LNCaP clone FGC (cell line): ENCODE data around the gene DCANP1.
"Not testable (repeated sequence)": the region's sequence is repeated elsewhere in the genome, so short reads cannot be mapped to it uniquely, and the experiment has no call there.

ENCODE experiments used
- DNase-seq: peaks from one replicate; pipeline ENCODE4 v3.0.0-alpha.2; 2011; ENCODE audit warnings: low read depth
- H3K4me3 ChIP-seq: 2 replicates; pipeline ENCODE4 v1.5.1; 2011; ENCODE audit warnings: mild to moderate bottlenecking, low read depth, low read length, control low read depth
- TF ChIP-seq, protein P1 (sequence below): IDR thresholded peaks from 2 replicates; pipeline ENCODE4 v1.5.1; 2012; ENCODE audit warnings: mild to moderate bottlenecking; ENCODE audit not compliant: control insufficient read depth, insufficient read depth; ENCODE audit errors: extremely low read depth

DCANP1 gene, protein sequence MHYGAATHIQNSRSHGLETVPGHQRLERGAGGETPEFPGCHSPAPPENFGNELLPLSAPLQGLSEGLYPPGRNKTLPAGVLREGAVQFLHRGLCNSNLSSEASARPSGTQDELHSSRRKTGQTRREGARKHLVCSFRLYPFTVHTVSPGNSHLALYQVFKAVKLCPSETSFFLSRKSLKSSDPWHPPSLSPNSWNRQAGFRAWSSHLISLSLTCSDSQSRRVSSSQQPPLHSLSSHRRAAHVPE

DNA sequence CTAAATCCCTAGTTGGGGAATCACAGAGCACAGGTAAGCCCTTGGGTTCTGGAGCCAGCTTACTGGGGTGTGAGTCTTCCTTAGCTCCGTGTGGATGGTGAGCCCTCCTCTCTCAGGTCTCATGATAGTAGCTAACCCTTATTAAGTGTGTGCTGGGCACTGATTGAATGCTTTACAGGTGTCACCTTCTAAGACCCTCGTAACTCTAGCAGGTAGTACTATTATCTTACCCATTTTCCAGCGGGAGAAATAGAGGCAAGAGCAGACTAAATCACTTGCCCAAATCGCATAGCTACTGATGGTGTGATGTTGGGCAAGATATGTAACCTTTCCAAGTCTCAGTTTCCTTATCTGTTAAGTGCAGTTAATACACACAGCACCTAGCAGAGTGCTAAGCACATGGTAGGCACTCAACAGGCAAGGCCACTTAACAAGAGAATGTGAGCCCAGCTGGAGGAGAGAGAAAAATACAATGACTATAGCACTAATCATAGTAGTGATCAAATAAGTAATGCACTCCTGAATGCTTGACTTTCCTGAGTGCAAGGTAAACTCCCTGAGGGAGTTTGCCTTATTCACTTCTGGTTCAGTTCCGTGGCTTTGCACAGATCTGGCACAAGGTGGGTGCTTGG is at the start of gene DCANP1:
Gene DCANP1, minus strand, starts transcription at position 51 of the 632 bp plus-strand sequence. CDS start 240 bp downstream, outside the sequence.
- DNase-seq, result no peak

DNA sequence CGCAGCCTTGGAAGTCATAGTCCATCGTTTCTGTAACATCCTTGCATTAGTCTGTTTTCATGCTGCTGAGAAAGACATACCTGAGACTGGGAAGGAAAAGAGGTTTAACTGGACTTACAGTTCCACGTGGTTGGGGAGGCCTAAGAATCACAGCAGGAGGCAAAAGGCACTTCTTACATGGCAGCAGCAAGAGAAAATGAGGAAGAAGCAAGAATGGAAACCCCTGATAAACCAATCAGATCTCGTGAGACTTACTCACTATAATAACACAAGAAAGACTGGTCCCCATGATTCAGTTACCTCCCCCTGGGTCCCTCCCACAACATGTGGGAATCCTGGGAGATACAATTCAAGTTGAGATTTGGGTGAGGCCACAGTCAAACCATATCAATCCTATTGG is 48.4 kb upstream of the DCANP1 start:
- not testable (repeated sequence) for H3K4me3 ChIP-seq, DNase-seq

More for the DNA sequence above, at the start of gene DCANP1:
- H3K4me3 ChIP-seq, result no peak within 1 kb of the TSS
- TF ChIP-seq, protein P1, sequence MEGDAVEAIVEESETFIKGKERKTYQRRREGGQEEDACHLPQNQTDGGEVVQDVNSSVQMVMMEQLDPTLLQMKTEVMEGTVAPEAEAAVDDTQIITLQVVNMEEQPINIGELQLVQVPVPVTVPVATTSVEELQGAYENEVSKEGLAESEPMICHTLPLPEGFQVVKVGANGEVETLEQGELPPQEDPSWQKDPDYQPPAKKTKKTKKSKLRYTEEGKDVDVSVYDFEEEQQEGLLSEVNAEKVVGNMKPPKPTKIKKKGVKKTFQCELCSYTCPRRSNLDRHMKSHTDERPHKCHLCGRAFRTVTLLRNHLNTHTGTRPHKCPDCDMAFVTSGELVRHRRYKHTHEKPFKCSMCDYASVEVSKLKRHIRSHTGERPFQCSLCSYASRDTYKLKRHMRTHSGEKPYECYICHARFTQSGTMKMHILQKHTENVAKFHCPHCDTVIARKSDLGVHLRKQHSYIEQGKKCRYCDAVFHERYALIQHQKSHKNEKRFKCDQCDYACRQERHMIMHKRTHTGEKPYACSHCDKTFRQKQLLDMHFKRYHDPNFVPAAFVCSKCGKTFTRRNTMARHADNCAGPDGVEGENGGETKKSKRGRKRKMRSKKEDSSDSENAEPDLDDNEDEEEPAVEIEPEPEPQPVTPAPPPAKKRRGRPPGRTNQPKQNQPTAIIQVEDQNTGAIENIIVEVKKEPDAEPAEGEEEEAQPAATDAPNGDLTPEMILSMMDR, result no peak

DNA sequence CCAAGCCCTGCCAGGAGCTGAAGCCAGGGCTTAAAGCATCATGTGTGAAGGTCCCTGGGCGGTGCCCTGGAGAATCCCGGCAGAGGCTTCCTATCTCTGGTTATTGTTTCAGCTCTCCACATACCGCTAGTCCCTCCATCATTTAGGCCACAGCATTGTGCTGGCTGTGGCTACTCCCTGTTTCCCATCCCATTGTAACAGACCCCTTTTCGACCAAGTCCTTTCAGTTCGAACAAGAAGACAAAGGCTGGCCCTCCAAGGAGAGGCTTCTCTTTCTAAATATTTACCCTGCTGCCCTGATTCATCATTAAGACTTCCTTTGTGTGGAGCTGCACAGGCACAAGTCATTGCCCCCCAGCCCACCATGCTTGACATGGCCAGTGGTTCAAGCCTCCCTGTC is 47.0 kb upstream of the DCANP1 start:
- TF ChIP-seq, protein P1, result no peak
- H3K4me3 ChIP-seq, result no peak overlapping the region
- no peak for DNase-seq

DNA sequence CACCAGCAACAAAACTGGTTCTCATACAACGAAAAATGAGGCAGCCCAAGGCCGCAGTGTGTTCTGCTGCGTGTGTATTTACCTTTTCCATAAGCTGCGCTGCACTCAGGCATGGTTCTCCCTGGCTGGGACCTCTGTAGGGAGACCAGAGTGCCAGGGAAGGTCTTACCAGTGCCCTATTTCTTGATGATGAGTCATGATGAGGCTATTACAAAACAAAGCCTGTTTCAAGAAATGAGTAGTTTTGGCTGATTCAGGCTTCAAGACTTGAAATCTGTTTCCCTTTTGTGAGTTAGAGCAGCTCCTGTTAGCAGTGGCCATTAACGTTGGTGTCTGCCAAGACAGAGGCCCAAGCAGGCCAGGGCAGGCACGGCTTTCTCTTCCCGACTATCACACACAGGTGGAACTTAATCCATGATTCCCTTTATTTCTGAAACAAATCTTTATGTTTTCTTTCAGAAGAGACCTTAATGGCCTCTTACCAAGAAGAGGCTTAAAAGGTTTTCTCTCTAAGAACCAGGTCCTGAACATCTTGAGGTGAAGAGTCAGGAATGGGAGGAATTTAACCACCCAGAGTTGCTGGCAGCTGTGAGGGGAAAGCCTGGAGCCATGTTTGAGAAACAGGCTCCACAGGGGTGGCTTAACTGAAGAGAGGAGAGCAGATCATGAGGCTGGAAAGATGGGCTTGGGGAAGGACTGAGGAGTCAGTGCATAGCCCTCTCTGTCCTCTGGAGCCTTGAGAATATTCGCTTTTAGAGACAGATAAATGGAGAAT is 46.4 kb upstream of the DCANP1 start:
- DNase-seq, result no peak
- TF ChIP-seq, protein P1, result no peak
- H3K4me3 ChIP-seq, result no peak overlapping the region

DNA sequence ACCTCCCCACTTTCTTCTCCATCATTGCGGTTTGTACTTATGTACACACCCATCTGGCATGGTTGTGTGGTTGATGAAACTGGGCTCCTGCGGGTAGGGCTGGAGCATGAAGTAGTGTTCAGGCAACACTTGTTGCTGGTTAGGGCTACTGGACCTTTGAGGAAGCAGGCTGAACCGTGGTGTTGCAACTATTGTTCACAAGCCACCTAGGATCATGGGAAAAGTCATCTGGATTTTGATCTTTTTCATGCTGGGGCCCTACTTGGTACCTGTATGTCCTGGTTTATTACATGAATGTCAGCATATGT is 45.1 kb upstream of the DCANP1 start:
- no peak for DNase-seq
- no peak overlapping the region for H3K4me3 ChIP-seq
- TF ChIP-seq, protein P1, result no peak

DNA sequence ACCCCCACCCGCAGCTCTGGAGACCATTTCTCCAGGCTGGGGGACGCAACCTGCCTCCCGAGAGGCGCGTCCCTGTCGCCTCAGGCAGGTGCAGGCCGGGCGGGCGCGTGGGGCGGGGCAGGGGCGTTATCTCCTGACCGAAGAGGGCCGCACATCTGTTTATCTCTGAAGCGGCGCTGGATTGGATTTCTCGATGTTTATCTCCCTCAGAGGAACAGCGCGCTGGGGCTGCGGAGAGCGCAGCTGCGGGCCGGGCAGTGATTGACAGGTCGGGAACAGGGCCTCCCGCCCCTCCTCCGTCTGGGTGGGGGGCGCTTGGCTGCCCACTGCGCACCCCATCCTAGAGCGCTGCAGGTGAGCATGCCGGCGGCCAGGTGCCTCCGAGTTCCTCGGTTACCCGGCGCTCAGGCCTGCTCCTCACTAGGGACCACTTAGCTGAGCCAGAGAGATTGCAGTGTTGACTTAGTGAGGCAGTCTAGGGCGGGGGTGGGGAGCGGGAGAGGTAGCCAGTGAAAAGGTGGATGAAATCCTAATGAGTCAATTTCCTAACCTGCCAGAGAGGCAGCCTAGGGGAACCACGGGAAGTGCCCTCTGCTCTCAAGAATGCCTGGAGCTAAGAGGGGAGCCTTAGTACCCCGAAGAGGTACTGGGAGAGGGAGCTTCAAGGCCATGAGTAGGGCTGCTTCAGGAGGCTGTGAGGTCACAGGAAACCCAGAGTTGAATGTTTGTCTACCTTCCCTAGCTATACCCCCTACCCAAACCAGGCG is 44.6 kb upstream of the DCANP1 start:
- H3K4me3 ChIP-seq, result no peak overlapping the region
- TF ChIP-seq, protein P1, result no peak
- DNase-seq, result no peak

DNA sequence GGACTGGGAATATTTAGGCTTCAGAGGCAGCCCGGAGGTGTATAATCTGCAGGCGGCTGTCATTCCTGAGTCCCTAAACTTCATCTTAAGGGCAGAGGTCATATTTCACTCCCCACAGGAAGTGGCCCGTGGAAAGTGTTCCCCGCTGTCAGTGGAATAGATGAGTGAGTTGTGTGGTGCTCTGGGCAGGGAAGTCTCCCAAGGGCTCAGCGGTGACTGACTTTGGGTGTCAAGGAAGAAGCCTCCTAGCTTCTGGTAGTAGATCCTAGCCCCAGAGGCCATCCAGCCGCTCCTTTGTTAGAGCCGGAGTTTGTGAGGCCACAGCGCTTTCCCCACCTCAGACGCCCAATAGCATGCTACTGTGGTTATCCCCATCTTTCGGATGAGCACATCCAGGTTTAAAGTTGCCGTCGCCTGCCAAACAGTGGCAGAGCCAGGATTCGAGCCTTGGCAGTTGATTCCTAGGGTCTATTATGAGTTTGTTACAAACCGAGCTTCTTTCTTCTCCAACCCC is 43.9 kb upstream of the DCANP1 start:
- no peak for DNase-seq
- H3K4me3 ChIP-seq, result no peak overlapping the region
- TF ChIP-seq, protein P1, result no peak
